ENCODE measurements around the gene FCGR2B. TPM values are rescaled to one million over a fixed set of nuclear protein-coding genes. Genes with fewer than 3 reads are reported as not detected.
"Not testable (repeated sequence)": the region's sequence is repeated elsewhere in the genome, so short reads cannot be mapped to it uniquely, and the experiment has no call there.

The FCGR2B gene
- polyA plus RNA-seq, 3 donors: 0.47 to 0.84 (median 0.47) TPM

DNA sequence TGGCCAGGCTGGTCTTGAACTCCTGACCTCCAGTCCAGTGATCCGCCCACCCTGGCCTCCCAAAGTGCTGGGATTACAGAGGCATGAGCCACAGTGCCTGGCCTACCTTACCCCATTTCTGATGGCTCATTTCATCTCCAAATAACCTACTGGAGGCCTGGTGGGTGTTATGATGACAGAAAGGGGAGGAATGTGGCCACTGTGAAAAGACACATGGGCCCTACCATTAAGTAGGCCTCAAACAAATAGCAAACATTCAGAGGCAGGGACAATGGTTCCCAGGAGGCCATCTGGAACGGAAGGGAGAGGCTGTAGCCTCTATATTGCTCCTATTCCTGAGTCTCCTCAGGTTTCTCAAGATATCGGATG lies 43.2 kb downstream of the FCGR2B start:
- DNase-seq: no peak

DNA sequence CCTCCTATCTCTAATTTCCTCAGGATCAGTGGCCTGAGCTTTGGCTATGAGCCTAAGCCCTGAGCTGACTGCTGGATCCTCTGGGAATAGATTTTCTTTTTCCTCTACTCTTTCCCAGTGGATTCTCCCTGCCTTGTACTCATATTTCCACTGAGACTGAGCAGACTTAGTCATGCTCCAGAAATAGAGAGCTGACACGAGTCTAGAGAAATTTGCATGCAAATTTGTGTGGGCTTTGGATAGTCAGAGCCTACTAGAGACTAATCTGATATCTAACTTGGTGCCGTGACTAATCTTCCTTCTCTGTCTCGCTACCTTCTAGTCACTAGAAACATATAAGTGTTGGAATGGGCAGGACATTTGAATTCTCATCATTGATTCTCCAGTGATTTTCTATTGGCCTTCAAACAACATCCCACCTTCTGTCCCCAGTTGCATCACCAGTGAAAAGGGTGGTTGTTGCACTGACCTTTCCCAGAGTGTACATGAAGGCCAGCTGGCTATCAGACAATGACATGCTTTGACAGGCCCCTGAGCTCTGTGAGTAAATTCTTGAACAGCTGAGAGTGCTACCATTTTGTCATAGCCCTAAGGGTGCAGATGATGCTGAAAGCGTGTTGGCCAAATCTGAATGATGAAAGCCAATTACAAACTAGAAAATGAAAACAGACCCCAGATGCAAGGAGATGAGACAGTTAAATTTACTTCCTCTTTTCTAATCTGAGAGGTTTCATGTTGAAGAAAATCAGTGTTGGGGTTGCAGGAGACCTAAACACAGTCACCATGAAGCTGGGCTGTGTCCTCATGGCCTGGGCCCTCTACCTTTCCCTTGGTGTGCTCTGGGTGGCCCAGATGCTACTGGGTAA lies 43.8 kb downstream of the FCGR2B start, which contains the start of gene FCRLA:
Gene FCRLA, plus strand, starts transcription at position 748 of the 866 bp plus-strand sequence. Its CDS starts 36 bp downstream, at position 784.
- no peak for DNase-seq

DNA sequence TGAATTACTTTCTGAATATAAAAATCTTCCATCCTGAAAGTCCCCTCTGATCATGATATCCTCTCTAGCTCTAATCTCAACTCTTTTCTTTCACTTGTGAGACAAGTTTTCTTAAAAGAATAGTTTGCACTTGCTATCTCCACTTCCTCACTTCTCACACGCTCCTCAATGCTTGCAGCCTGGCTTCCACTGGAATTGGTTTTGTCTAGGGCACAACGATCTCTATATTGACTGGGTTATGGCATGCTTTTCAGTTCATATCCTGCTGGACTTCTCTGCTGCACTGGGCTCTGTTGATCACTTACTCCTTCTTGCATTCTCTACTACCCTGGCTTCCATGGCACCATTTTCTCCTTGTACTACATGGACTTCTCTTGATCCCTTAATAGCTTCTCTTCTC lies 44.6 kb downstream of the FCGR2B start:
- no peak for DNase-seq

DNA sequence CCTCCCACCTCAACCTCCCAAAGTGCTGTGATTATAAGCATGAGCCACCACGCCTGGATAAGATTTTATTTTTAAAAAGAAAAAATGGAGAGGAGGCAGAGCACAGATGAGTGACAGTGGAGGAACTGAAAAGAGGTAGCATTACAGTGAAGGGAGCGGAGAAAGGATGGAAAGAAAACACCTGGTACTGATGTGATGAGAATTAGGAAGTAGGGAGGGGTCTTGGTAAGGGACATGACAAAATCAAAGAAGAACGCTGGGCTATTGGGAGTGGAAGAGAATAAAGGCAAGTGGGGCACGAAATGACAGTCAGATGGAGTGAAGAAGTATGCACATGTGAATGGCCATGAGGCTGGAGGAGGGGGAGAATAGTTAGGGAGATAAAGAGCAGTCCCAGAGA lies 46.4 kb downstream of the FCGR2B start:
- no peak for DNase-seq

DNA sequence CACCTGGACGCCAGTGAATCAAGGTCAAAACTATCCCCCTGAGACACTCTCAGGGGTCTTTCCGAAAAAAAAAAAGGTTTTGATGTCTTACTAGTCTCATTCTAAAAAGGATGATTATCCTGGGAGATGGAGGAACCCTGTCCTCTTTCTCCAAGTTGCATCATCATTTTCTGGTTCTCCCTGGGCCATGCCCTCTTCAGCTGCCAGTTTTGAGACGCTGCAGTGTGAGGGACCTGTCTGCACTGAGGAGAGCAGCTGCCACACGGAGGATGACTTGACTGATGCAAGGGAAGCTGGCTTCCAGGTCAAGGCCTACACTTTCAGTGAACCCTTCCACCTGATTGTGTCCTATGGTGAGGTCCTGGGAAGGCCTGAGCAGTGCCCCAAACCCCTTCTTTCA lies 47.6 kb downstream of the FCGR2B start:
- no peak for DNase-seq

DNA sequence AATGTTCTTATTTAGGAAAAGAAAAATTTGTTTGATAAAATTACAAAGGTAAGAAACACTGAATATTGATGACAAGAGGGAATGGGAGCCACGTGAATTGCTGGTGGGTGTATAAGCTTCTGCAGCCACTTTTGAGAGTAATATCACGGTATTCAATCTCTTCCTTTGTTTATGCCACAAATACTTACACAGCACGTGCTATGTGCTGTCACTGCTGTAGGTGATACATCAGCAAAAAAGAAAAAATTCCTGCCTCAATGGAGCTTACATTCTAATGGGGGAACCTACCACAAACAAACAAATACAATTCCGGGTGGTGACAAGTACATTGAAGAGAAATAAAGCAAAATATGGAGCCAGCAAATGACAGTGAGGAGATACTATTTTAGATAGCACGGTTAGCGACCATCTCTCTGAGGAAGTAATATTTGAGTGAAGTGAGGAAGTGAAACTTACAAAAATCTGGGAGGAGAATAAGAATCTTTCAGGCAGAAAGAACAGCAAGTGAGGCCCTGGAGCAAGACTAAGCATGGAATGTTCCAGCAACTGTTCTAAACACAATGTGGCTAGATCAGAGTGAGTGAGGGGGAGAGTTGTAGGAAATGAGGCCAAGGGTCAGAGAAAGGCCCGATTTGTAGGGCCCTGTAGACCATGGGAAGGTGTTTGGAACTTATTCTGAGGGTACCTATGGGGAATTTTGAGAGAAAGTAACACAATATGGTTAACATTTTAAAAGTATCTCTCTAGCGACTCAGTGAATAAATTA lies 55.8 kb downstream of the FCGR2B start:
- DNase-seq: no peak

DNA sequence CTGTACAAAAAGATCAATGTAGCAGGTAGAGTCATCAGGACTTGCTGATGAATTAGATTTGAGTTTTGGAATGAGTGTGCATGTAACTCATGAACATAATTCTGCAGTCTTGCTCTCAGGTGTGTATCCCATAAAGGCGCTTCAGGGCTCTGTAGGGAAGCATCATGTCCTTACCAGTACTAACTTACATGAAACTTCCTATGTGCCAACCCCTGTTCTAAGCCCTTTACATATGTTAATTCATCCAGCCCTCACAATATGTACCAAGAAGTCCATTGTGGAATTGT lies 56.3 kb downstream of the FCGR2B start:
- no peak for DNase-seq

DNA sequence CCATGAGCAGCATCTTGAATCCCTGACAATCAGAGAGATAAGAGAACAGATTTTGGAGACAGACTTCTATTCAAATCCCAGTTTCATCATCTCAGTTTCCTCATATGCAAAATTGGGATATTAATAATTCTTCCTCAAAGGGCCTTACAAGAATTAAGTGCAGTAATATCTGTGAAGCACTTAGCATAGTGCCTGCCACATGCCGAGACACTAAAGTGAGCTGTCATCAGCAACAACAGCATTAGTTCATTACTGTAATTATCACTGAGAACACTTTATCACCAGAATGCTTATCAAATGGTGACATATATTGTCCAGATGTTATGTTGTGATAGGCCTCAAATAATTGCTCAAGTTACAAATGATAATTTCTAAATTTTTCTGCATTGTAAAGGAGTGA lies 57.5 kb downstream of the FCGR2B start:
- DNase-seq: no peak

DNA sequence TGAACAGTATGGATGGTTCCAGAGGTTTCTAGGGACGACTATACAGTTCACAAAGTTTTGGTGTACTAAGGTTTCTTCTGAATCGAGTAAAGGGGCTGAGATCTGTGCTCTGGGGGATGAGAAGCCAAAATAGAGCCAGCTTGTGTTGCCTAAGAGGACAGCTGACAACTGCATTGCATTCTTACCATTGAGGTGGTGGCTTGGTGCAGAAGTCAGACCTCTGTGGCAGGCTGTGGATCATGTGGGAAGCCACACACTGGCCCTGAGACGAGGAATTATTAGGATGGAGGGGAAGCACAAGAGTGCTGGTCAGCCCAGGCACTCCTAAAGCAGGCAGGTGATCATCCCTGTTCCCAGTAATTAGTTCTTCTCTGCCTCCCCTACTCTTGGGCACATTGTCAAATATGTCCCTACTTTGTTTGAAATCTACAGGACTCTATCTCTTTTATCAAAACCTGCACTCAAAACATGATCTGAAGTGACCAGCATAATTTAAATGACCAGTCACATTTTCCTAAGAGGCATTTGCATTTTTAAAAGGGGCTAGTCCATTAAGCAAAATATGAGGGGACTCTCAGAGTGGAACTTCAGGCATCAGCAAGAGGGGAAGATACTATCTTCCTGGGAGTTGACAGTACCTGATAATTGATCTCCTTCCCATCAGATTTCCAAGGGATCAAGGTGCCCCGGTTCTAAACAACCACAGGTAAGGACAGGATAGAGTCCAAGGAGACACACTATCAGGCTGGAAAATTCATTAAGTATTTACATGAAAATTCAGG lies 58.2 kb downstream of the FCGR2B start, which contains the start of gene FCRLB:
Gene FCRLB, plus strand, starts transcription at position 589 of the 782 bp plus-strand sequence. CDS start 1,129 bp downstream, outside the sequence.
- DNase-seq: no peak

DNA sequence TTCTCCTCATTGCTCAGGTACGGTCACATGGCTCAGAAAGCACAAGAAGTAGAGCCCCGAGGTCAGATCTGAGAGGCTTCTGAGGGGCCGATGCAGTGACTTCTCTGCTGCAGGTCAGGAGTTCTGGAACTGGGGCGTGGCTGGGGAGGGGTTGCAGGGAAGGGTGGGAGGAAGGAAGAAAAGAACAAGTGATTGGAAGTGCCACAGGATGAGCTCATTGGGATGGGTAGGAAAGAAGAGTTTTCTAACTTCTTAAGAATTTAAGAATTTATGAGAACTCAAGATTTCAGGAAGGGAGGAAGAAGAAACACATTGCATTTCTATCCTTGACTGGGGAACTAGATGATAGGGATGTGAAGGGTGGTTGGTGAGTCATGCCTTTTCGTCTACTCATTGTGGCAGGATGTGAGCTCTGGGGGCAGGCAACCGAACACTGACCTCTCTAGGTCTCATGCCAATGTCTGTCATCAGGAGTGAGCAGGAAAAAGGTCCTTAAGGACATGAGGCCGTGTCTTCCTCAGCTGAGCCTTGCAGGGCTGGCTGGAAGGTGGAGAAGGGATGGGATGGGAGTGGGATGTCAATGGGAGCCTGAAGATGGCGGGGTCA lies 58.9 kb downstream of the FCGR2B start:
- DNase-seq: no peak

DNA sequence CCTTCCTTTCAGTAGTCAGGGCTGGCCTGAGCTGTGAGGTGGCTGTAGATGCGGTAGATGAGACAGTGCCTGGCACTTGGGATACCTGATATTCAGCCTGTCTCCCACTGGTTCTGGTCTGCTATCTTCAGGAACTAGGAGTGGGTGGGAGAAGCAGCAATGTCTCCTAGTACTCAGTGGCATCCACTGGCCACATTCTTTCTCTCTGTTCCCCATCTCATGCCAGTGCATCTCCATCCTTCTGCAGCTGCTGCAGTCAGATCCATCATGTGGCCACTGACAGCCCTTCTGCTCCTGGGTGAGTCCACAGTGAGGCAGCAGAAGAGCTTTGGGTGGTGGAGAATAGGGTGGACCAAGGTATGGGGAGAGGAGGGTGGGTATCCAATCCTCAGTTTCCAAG lies 59.5 kb downstream of the FCGR2B start:
- DNase-seq: no peak

DNA sequence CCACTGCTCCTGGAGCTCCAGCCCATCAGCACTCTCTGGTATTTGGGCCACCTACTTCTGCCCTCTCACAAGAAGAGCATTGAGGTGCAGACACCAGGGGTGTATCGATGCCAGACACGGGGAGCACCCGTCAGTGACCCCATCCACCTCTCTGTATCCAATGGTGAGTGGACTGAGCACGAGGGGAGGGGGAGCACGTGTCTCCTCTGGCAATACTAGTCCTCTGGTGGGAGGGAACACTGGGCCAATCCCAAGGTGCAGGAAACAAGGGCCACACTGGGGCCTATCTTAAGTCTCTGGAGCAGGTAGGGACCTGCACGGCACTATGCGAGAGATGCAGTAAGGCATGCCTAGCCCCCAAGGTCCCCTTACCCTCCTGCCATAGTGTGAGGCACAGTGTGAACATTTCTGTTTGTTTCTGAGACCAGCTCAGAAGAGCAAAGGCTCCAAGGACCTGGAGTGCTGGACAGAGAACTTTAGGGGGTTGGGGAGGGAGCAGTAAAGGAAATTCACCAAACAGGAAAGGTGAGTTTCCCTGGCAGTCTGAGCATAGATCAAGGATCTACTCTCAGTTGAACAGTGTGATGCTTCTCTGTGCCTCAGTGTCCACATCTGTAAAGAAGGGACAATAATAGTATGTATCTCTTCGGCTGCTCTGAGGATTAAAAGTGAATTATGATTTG lies 60.7 kb downstream of the FCGR2B start:
- DNase-seq: no peak

DNA sequence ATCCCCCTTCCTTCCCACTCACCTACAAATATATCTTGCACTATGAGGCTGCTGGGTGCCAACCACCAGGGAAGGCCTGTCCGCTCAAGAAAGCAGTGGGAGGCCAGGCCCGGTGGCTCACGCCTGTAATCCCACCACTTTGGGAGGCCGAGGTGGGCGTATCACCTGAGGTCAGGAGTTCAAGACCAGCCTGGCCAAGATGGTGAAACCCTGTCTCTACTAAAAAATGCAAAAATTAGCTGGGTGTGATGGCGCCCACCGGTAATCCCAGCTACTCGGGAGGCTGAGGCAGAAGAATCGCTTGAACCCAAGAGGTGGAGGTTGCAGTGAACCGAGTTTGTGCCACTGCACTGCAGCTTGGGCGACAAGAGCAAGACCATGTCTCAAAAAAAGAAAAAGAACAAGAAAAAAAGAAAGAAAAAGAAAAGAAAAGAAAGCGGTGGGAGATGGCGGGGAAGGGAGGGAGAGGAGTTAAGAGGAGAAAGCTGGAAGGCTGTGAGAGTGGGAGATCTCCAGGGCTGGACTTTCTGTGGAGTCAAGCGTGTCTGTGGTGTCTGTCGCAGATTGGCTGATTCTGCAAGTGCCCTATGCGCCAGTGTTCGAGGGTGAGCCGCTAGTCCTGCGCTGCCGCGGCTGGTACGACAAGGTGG lies 62.4 kb downstream of the FCGR2B start:
- not testable (repeated sequence) for DNase-seq

DNA sequence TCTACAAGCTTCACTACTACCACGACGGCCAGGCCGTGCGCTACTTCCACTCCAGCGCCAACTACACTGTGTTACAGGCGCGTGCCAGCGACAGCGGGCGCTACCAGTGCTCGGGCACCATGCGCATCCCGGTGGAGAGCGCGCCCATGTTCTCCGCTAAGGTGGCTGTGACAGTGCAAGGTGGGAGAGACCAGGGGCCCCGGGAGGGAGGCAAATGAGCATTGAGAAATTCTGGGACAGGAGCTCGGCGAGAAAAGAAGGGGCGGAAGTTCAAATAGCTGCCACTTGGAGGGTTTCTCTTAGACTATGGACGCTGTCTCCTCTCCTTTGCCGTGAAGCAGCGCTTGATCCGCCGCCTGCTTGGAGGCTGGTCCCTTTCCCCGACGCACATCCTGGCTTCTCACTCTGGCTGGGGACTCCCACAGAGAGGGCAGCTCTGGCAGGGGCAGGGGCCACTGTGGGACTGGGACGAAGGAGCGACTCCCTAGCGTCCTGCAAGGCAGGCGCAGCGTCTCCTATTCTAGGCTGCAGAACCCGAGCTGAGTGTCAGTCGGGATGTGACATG lies 63.0 kb downstream of the FCGR2B start:
- DNase-seq: no peak

DNA sequence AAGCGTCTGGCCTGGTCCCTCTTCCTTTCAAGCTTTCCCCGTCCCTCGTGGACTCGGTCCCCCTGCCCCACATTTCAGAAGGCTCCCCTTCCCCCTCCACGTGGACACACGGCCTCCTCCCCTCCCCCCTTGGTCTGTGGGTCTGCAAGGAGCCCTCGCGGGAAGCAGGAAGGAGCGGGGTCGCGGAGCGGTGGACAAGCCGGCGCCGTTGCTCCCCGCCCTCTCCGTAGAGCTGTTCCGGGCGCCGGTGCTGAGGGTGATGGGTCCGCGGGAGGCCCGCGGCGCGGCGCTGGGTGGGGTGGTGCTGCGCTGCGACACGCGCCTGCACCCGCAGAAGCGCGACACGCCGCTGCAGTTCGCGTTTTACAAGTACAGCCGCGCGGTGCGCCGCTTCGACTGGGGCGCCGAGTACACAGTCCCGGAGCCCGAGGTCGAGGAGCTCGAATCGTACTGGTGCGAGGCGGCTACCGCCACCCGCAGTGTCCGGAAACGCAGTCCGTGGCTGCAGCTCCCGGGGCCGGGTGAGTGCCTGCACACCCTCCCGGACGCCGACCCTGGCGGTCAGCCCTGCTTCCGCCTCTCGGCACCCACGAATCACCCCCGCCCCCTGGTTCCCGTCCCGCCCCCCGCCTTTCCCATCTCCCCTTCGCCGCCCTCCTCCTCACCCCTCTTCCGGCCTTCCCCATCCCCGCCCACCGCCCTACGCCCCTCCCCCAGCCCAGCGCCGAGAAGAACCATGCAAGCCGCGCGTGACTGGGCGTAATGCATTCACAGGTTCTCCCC lies 63.7 kb downstream of the FCGR2B start:
- DNase-seq: peak; percentile 88

DNA sequence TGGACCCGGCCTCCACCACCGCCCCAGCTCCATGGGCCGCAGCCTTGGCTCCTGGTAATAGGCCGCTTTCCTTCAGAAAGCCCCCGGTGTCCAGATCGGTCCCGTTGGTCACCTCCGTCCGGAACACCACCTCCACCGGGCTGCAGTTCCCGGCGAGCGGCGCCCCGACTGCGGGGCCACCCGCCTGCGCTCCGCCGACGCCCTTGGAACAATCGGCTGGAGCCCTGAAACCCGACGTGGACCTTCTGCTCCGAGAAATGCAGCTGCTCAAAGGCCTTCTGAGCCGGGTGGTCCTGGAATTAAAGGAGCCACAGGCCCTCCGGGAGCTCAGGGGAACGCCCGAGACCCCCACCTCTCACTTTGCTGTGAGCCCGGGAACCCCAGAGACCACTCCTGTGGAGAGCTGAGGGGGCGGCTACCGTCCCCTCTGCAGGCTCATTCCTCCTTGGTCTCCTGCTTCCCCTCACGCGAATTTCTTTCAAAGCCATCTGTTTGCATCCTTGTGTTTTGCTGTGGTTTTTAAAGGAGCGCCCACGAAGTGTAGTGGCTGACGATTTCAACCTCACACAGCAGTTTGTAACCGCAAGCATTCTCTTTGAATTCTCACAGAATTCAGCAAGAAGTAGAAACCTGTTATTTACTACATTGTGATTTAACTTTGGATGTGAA lies 64.4 kb downstream of the FCGR2B start:
- DNase-seq: peak; percentile 24
